ENCODE results near the gene LRP1-AS.

DNA sequence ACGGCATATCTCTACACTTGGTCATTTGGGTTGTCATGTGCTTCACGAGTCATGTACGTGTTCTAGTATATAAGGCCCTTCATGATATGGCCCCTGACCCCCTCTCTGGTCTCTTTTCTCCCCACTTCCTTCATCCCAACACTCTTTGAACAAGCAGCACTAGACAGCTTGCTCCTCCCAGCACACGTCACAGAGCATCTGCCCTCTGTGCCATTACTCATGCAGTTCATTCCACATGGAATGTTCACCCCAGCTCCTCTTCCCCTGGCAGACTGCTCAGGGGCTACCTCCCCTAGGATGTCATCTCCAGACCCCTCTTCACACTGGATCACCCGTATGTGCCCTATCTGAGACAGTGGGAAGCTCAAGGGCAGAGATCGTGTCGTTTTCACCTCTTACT is 14.1 kb upstream of the LRP1-AS start:
- TF ChIP-seq, protein P1, sequence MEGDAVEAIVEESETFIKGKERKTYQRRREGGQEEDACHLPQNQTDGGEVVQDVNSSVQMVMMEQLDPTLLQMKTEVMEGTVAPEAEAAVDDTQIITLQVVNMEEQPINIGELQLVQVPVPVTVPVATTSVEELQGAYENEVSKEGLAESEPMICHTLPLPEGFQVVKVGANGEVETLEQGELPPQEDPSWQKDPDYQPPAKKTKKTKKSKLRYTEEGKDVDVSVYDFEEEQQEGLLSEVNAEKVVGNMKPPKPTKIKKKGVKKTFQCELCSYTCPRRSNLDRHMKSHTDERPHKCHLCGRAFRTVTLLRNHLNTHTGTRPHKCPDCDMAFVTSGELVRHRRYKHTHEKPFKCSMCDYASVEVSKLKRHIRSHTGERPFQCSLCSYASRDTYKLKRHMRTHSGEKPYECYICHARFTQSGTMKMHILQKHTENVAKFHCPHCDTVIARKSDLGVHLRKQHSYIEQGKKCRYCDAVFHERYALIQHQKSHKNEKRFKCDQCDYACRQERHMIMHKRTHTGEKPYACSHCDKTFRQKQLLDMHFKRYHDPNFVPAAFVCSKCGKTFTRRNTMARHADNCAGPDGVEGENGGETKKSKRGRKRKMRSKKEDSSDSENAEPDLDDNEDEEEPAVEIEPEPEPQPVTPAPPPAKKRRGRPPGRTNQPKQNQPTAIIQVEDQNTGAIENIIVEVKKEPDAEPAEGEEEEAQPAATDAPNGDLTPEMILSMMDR (IDR thresholded peaks at IDR 0.05; ENCODE audit: low read depth, low read length), result no peak
- TF ChIP-seq, protein P2, sequence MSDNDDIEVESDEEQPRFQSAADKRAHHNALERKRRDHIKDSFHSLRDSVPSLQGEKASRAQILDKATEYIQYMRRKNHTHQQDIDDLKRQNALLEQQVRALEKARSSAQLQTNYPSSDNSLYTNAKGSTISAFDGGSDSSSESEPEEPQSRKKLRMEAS (IDR thresholded peaks at IDR 0.05; ENCODE audit: low read depth, low read length), result no peak
